NK-92 treated with Interleukin-12 subunit alpha and Interleukin-12 subunit beta, amount 100 ng/mL, for 24 hours (cell line): ENCODE measurements around the gene NEK6.

Source experiments
- DNase-seq: peaks from one replicate; lab custom pipeline; 2025; lab: John Stamatoyannopoulos, UW

Gene NEK6

GRCh38 chr9:124354346-124355038 is 96.7 kb downstream of the NEK6 start:
- DNase-seq = no peak

GRCh38 chr9:124355039-124355940 is 97.5 kb downstream of the NEK6 start:
- no peak for DNase-seq

- no peak for DNase-seq
Observed at GRCh38 chr9:124355941-124356744, 98.4 kb downstream of the NEK6 start.

- DNase-seq = no peak
Observed at GRCh38 chr9:124356745-124357390, 99.1 kb downstream of the NEK6 start.

- no peak for DNase-seq
Observed at GRCh38 chr9:124357721-124358361, 100.1 kb downstream of the NEK6 start.

GRCh38 chr9:124358631-124359030 is 100.9 kb downstream of the NEK6 start:
- DNase-seq = no peak

GRCh38 chr9:124359426-124359825 is 101.7 kb downstream of the NEK6 start:
- no peak for DNase-seq

GRCh38 chr9:124359855-124360678 is 102.3 kb downstream of the NEK6 start:
- no peak for DNase-seq

GRCh38 chr9:124361128-124361527 is 103.4 kb downstream of the NEK6 start:
- no peak for DNase-seq

GRCh38 chr9:124363326-124364096 is 105.8 kb downstream of the NEK6 start:
- DNase-seq = no peak

- no peak for DNase-seq
Observed at GRCh38 chr9:124364141-124364540, 106.4 kb downstream of the NEK6 start.

GRCh38 chr9:124365036-124365435 is 107.3 kb downstream of the NEK6 start:
- DNase-seq = no peak

GRCh38 chr9:124366476-124367220 is 108.9 kb downstream of the NEK6 start:
- no peak for DNase-seq

GRCh38 chr9:124368692-124369091 is 110.9 kb downstream of the NEK6 start:
- DNase-seq = no peak

- no peak for DNase-seq
Observed at GRCh38 chr9:124369231-124369797, 111.6 kb downstream of the NEK6 start.

GRCh38 chr9:124370896-124371582 is 113.3 kb downstream of the NEK6 start:
- no peak for DNase-seq

- DNase-seq = no peak
Observed at GRCh38 chr9:124372038-124372437, 114.3 kb downstream of the NEK6 start.

- DNase-seq = no peak
Observed at GRCh38 chr9:124373386-124373785, 115.6 kb downstream of the NEK6 start.
